Loucy (cell line): ENCODE results near the gene RNASE13.

Experiments
- H2AFZ ChIP-seq: fragments of 200-600 bp; sonication (generic); 2 replicates; pipeline ENCODE4 v1.6.0; 2016; ENCODE audit warnings: antibody characterized with exemption, mild to moderate bottlenecking, low read length, moderate library complexity
- H3F3A ChIP-seq: fragments of 200-600 bp; 2 replicates; pipeline ENCODE4 v1.6.0; 2016; ENCODE audit warnings: antibody characterized with exemption, low read depth, mild to moderate bottlenecking
- H3K27me3 ChIP-seq: fragments of 200-600 bp; sonication (generic); 2 replicates; pipeline ENCODE4 v1.6.1; 2014; ENCODE audit warnings: low read length, mild to moderate bottlenecking; ENCODE audit not compliant: insufficient read depth, poor library complexity, severe bottlenecking
- H3K36me3 ChIP-seq: fragments of 200-600 bp; sonication (generic); 2 replicates; pipeline ENCODE4 v1.6.1; 2016; ENCODE audit warnings: low read length; ENCODE audit not compliant: insufficient read depth
- H3K4me1 ChIP-seq: fragments of 200-600 bp; sonication (generic); 2 replicates; pipeline ENCODE4 v1.5.1; 2014; ENCODE audit warnings: low read length, mild to moderate bottlenecking; ENCODE audit not compliant: insufficient read depth, poor library complexity, severe bottlenecking
- H3K4me2 ChIP-seq: fragments of 200-600 bp; sonication (generic); 2 replicates; pipeline ENCODE4 v1.6.0; 2014; ENCODE audit warnings: antibody characterized with exemption, low read length, low read depth, mild to moderate bottlenecking; ENCODE audit not compliant: poor library complexity, severe bottlenecking
- H3K4me3 ChIP-seq: fragments of 200-600 bp; sonication (generic); 2 replicates; pipeline ENCODE4 v1.5.1; 2014; ENCODE audit warnings: low read length, mild to moderate bottlenecking, mixed read lengths; ENCODE audit not compliant: poor library complexity, severe bottlenecking
- H3K79me2 ChIP-seq: fragments of 200-600 bp; sonication (generic); 2 replicates; pipeline ENCODE4 v1.6.1; 2014; ENCODE audit warnings: low read length; ENCODE audit not compliant: insufficient read depth
- H3K9ac ChIP-seq: fragments of 200-600 bp; sonication (generic); 2 replicates; pipeline ENCODE4 v1.6.0; 2014; ENCODE audit warnings: mild to moderate bottlenecking, low read depth, low read length, moderate library complexity; ENCODE audit not compliant: poor library complexity, severe bottlenecking
- H3K9me2 ChIP-seq: fragments of 200-600 bp; sonication (generic); replicated peaks from 2 replicates; pipeline ENCODE4 v1.6.1; 2016; ENCODE audit warnings: low read depth, low read length, mixed read lengths
- H3K9me3 ChIP-seq: fragments of 200-600 bp; sonication (generic); 2 replicates; pipeline ENCODE4 v1.6.1; 2014; ENCODE audit warnings: mild to moderate bottlenecking, antibody characterized with exemption, low read length, low read depth; ENCODE audit not compliant: insufficient read depth
- H4K20me1 ChIP-seq: fragments of 200-600 bp; sonication (generic); 2 replicates; pipeline ENCODE4 v1.6.0; 2014; ENCODE audit warnings: antibody characterized with exemption, low read length, mild to moderate bottlenecking; ENCODE audit not compliant: insufficient read depth, poor library complexity, severe bottlenecking
- EZH2phosphoT487 ChIP-seq: fragments of 200-600 bp; IDR thresholded peaks from 2 replicates; pipeline ENCODE4 v1.6.1; 2018; ENCODE audit warnings: antibody characterized with exemption, mild to moderate bottlenecking, moderate library complexity, borderline replicate concordance
- TF ChIP-seq, protein P1 (sequence below): fragments of 200-600 bp; sonication (generic); conservative IDR thresholded peaks from 2 replicates; pipeline ENCODE4 v1.5.1; 2014; ENCODE audit warnings: mild to moderate bottlenecking, antibody characterized with exemption, low read length

Gene RNASE13

DNA sequence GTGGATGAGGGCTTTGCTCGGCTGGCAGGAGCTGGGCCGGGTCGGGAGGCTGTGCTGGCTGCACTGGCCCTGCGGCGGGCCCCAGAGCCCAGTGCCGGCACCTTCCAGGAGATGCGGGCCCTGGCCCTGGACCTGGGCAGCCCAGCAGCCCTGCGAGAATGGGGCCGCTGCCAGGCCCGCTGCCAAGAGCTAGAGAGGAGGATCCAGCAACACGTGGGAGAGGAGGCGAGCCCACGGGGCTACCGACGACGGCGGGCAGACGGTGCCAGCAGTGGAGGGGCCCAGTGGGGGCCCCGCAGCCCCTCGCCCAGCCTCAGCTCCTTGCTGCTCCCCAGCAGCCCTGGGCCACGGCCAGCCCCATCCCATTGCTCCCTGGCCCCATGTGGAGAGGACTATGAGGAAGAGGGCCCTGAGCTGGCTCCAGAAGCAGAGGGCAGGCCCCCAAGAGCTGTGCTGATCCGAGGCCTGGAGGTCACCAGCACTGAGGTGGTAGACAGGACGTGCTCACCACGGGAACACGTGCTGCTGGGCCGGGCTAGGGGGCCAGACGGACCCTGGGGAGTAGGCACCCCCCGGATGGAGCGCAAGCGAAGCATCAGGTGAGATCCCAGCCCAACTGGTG lies 47.0 kb upstream of the RNASE13 start:
- H3K27me3 ChIP-seq, result no peaks in the 10 kb centered on the region
- H3K9ac ChIP-seq, result no peak overlapping the region
- no peaks in the 10 kb centered on the region for H3K4me1 ChIP-seq
- no peaks in the 10 kb centered on the region for H3K36me3 ChIP-seq
- H3F3A ChIP-seq, result no peaks in the 10 kb centered on the region
- no peaks in the 10 kb centered on the region for H3K9me2 ChIP-seq
- no peak overlapping the region for H2AFZ ChIP-seq
- no peaks in the 10 kb centered on the region for H3K9me3 ChIP-seq
- no peak for TF ChIP-seq EZH2phosphoT487
- TF ChIP-seq, protein P1, sequence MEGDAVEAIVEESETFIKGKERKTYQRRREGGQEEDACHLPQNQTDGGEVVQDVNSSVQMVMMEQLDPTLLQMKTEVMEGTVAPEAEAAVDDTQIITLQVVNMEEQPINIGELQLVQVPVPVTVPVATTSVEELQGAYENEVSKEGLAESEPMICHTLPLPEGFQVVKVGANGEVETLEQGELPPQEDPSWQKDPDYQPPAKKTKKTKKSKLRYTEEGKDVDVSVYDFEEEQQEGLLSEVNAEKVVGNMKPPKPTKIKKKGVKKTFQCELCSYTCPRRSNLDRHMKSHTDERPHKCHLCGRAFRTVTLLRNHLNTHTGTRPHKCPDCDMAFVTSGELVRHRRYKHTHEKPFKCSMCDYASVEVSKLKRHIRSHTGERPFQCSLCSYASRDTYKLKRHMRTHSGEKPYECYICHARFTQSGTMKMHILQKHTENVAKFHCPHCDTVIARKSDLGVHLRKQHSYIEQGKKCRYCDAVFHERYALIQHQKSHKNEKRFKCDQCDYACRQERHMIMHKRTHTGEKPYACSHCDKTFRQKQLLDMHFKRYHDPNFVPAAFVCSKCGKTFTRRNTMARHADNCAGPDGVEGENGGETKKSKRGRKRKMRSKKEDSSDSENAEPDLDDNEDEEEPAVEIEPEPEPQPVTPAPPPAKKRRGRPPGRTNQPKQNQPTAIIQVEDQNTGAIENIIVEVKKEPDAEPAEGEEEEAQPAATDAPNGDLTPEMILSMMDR, result no peak
- H3K79me2 ChIP-seq, result no peaks in the 10 kb centered on the region
- H4K20me1 ChIP-seq, result no peaks in the 10 kb centered on the region
- no peak overlapping the region for H3K4me2 ChIP-seq
- H3K4me3 ChIP-seq, result no peak overlapping the region

DNA sequence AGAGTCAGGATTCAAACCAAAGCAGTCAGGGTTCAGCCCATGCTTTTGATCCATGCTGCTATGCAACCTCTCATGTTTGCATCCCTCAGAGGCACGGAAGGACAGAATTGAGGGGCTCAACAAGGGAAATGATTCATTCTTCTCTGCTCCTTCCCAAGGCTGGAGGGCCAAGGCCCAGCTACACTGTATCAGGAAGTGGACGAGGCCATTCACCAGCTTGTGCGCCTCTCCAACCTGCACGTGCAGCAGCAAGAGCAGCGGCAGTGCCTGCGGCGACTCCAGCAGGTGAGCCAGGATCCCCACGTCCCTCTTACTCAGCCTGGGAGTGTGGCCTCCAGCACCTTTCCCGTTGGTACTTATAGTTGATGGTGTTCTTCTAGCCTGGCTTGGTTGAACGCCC lies 44.1 kb upstream of the RNASE13 start:
- Histone ChIP-seq H3K9me3 (no peaks in the 10 kb centered on the region), H4K20me1 (no peaks in the 10 kb centered on the region), H2AFZ (no peak overlapping the region), H3K9me2 (no peaks in the 10 kb centered on the region), H3K79me2 (no peaks in the 10 kb centered on the region), H3K4me1 (no peaks in the 10 kb centered on the region), H3K9ac (no peak overlapping the region), H3K4me3 (no peak overlapping the region), H3F3A (no peaks in the 10 kb centered on the region), H3K4me2 (no peak overlapping the region), H3K36me3 (no peaks in the 10 kb centered on the region), H3K27me3 (no peaks in the 10 kb centered on the region)
- TF ChIP-seq EZH2phosphoT487, result no peak
- TF ChIP-seq, protein P1, result no peak

DNA sequence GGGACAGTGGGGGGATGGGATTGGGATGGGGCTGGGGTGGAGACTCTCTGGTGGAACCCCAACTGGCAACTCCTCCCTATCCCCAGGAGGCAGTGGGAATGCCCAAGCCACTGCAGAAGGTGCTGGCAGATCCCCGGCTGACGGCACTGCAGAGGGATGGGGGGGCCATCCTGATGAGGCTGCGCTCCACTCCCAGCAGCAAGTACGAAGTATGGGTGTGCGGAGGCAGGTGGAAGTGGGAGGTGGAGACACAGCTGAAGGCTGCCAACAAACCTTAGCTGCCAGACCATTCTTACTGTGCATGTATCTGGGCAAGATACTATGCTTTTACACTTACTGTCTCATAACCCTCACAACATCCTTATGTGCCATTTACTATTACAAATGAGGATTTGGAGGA lies 43.7 kb upstream of the RNASE13 start:
- no peaks in the 10 kb centered on the region for H3K27me3 ChIP-seq
- no peaks in the 10 kb centered on the region for H3K9me3 ChIP-seq
- no peak overlapping the region for H3K9ac ChIP-seq
- no peak overlapping the region for H3K4me2 ChIP-seq
- no peak overlapping the region for H3K4me3 ChIP-seq
- H4K20me1 ChIP-seq, result no peaks in the 10 kb centered on the region
- TF ChIP-seq, protein P1, result no peak
- TF ChIP-seq EZH2phosphoT487, result no peak
- no peaks in the 10 kb centered on the region for H3K79me2 ChIP-seq
- no peaks in the 10 kb centered on the region for H3K36me3 ChIP-seq
- H3F3A ChIP-seq, result no peaks in the 10 kb centered on the region
- no peaks in the 10 kb centered on the region for H3K9me2 ChIP-seq
- H3K4me1 ChIP-seq, result no peaks in the 10 kb centered on the region
- H2AFZ ChIP-seq, result no peak overlapping the region
